GM19452 (cell line): ENCODE data around the gene MSANTD3.
"Not testable (repeated sequence)": the region's sequence is repeated elsewhere in the genome, so short reads cannot be mapped to it uniquely, and the experiment has no call there.

Experiments used
- ATAC-seq: cut with Tn5 transposase; IDR thresholded peaks from one replicate; pipeline ENCODE4 v1.9.1; 2021; ENCODE audit not compliant: unreplicated experiment

MSANTD3 gene

DNA sequence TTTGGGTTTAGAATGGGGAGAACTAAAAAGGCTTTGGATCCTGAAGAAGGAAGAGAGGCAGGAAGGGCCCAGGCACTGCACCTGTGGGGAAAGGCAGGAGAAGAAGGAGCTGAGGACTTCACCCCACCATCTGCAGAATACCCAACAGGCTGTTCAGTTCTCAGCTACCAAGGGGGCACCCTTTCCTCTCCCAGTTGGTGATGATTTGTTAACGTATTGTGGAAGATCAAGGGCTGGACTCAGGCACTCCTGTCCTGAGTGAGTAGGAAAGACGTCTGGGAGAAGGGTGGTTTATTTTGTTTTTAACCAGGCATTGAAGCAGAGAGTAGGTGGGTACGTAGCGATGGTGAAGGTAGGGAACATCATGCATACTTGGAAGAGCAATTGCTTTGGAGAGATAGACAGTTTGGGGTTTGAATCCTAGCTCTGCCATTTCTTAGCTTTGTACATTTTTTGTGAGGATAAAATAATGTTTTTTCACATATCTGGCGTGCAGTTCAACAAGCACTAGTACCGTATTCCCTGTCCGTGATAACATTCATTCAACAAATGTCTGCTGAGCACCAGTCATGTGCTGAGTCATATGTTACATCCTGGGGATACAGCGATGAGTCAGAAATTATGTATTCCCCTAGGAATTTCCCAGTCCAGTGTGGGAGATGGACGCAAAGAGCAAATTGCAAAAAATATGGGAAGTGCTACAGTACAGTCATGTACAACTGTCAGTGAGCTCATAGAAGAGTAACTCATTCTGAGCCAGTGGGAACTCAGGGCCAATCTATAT, 2.1 kb downstream of the MSANTD3 start:
- ATAC-seq = no peak

DNA sequence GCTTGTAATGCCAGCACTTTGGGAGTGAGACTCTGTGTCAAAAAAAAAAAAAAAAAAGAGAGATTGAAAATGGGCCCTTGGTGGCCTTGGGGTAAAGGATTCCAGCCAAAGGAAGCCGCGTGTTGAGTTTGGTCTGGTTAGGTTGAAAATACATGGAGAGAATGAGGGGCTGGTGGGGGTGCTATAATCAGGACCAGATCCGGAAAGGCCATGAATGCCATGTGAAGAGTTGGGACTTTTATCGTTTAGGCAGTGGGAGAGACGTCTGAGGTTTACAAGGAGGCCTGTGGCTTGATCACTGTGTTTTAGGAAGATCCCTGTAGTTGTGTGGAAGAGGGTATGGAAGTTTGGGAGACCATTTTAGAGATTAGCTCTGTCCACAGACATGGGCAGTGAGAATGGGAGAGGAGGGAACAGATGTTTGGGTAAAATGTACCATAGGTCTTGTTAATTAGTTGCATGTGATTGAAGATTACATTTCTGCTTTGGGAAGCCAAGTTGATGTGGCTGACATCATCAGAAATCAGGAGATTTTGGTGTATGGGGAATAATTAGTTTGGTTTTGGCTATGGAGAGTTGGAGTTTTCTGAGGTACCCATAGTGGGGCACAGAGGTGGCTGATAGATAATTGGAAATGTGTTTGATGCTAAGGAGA, 3.5 kb downstream of the MSANTD3 start:
- ATAC-seq = no peak

DNA sequence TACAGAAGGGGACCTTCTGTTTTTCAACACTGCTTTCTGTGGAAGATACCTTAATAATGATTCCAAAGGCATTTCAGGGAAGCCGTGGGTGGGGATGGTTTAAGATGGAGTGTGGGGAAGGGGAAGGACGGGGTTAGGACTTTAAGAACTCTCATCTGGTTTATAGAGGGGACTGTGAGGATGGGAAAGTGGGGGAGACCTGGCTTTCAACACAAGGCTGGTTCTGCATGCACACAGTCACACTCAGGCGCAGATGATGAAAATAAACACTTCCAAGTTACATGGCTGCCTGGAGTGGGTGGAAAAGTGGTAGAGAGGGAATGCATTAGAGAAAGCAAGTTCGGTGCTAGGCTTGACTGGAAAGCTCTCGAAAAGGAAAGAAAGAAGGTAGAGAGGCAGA, 4.9 kb downstream of the MSANTD3 start:
- no peak for ATAC-seq

DNA sequence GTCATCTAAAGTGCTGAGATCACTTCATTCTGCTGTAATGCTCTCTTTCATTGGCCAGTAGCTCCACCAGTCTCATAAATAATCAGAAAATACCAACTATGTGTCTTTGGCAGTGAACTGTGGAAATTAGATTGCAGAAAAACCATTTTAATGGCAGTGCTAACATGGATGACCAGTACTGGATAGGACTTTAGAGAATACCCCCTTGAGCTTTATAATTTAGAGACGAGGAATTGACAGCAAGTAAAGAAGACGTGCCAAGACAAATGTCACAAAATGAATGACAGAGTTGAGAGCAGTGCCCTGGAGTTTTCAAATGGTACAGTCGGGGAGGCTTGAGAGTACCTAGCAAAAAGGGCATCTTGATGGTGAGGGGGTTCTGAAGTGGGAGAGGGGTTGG, 5.8 kb downstream of the MSANTD3 start:
- no peak for ATAC-seq

DNA sequence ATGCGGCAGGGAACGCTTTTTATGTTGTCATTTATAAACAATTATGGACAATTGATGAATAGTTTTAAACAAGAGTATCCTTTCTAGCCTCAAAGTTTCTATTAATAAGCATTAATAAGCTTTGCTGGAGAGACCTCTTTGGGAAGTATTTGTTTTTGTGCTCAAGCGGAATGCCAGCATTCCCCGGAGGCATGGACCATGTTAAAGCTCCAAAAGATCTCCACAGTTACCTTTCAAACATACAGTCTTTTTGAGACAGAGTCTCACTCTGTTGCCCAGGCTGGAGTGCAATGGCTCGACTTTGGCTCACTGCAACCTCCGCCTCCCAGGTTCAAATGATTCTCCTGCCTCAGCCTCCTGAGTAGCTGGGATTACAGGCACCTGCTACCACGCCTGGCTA, 9.6 kb downstream of the MSANTD3 start:
- ATAC-seq = no peak

DNA sequence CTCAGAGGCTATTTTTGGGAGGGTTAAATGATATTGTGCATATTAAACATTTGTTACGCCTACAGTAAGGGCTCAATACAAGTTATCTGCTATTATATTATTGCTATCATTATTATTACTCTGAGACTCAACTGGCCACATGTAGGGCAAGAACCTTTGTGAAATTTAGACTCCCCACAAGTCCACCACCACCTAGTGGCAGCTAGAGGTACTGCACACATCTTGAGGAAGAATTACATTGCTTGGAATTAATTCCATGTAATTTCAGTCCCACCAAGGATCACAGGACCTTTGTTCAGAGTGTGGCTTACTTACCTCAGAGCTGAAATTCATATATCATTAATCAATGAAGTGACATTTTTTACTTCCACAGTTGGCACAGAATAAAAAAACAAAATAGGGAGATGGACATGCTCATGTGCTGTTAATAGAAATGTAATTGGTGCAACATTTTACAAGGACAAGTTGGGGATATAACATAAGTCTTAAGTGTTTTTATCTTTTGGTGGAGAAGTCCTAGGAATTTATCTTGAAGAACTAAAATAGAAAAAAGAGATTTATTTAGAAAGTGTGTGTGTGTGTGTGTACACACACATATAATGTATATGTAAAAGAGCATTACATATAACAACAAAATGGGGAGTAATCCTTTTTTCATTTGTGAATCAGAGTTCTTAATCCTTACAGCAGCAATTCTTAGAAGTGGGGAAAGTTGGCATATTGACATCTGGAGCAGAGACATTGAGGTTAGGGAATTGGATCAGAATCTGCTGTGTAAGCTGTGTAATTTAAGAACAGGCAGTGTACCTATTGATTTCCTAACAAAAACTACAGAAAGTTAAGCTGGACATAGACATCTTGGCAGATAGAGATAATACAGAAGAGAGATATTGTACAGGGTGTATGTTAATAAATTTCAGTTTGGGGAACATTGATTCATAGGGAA, 11.2 kb downstream of the MSANTD3 start:
- ATAC-seq = no peak

DNA sequence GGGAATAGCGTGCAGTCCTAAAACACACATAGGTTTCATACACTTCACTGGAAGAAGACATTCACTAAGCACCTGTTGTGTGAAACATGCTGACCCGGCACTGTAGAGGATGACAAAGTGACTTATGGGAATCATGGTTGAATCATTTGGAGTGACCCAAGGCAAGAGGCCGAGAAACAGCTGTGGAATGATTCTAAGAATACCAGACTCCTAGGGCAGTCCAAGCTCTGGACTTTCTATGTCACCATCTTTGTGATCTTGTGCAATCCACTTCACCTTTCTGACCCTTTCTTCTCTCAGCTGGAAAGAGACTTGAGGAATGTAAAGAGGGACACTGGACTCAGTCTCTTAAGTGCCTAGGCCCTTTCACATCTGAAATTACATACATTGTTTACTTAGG, 13.1 kb downstream of the MSANTD3 start:
- no peak for ATAC-seq

DNA sequence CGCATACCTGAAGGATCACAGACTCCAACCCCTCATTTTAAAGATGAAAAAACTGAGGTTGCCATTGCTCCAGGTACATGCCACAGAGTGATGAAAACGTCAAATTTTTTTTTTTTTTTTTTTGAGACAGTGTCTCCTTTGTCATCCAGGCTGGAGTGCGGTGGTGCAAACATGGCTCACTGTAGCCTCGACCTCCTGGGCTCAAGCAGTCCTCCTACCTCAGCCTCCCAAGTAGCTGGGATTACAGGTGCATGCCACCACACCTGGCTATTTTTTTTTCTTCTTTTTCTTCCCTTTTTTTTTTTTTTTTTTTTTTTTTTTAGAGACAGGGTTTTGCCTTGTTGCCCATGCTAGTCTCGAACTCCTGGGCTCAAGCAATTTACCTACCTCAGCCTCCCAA, 13.5 kb downstream of the MSANTD3 start:
- ATAC-seq = not testable (repeated sequence)

DNA sequence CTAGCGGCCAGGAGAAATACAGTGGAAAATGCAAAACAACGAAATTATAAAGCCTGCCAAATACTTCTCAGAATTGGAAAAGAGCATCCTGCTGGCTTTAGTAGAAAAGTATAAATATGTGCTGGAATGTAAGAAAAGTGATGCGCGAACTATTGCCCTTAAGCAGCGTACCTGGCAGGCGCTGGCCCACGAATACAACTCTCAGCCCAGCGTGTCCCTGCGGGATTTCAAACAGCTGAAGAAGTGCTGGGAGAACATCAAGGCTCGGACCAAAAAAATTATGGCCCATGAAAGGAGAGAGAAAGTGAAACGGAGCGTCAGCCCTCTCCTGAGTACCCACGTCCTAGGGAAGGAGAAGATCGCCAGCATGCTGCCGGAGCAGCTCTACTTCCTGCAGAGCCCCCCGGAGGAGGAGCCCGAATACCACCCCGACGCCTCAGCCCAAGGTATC, 15.0 kb downstream of the MSANTD3 start:
- ATAC-seq = no peak

DNA sequence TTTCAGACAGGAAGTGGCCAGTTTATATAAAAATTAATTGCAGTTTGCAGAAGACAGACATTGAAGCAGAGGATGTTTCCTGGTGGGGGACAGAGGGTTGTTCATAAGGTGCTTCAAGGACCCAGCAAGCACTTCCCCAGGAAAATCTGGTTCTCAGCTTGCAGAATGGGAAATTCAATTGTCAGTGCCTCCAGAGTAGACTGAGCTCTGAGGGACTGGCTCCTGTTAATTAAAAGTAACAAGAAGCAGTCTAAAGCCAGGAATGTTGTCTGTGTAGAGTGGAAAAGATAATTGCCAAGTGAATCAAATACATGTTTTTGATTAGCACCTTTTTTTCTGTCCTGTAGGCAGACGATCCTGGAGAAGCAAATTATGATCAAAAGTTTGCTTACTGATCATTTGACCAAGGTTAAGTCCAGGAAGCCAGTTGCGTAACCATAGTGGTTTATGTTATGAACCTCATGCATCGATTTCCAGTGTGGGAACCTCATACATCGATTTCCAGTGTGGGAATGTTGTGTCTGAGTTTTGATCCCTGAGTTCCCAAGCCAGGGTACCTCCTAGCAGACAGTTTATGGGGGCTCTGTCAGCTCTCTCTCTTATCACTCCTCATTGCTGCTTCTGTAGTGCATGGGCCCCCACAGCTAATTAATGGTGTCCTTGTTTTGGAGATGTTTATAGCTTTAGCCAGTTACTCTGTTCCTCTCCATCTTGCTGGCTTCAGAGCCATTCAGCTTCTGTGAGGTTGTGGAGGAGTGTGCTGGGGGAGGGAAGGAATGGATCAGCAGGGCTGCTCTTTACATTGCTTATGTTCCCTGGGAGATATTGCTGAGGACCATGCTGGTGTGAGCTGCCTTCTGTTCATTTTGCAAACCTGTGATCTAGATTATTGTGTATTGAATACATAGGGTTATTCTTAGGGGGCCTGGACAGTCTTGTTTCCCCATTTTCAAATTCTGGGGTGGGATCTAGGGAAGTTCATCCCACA, 17.1 kb downstream of the MSANTD3 start:
- no peak for ATAC-seq

DNA sequence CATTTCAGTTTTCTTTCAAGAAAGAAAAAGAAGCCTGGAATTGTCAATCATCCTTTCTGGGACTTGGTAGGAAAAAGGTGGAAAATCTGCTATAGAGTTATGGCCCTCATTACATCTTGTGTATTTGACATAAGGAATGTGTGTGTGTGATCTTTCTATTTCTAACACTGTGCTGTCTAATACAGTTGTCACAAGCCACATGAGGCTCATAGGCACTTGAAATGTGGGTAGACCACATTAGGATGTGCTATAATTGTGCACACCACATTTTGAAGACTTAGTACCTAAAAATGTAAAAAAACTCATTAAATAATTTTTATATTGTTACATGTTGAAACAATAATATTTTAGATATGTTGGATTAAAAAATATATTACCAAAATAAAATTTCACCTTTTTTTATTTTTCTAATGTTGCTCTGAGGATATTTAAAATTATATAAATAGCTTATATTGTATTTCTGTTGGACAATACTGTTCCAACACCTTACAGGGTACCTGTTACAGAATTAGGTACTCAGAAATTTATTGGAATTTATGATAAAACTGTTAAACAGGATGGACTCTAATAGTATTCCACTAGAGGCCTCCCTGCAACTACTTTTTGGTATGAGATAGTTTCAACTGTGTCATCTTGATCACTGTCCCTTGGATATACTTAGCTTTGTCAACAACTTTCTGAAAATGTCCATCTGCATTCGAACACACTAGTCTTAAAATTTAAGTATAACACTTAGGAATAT, 18.4 kb downstream of the MSANTD3 start:
- ATAC-seq = no peak

DNA sequence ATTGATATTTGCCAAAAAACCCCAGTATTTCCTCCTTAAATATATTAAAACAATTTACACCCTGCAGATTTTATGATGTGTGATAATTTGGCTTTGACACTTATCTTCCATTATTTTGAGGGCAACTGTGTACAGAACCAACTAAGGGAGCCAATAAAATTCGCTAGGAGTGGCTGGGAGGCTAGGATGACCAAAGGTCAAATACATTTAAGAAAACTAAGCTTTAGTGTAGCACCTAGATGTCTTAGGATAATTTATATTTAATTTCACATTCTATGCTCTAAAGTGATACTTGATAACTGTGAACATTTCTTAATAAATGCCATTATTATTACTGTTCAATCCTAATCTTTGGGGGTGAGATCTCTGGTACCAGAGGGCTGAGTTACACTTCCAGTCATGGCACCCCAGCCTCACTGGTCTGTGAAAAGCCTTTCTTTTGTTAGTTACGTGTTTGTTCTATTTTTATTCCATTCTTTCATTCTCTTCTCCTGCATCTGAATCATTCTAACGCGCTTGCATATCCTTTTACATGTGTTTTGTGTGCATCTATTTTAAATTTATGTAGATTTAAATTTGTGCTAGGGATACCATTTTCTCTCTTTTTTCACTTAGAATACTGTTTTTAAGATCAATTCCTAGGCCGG, 19.1 kb downstream of the MSANTD3 start:
- ATAC-seq = no peak

DNA sequence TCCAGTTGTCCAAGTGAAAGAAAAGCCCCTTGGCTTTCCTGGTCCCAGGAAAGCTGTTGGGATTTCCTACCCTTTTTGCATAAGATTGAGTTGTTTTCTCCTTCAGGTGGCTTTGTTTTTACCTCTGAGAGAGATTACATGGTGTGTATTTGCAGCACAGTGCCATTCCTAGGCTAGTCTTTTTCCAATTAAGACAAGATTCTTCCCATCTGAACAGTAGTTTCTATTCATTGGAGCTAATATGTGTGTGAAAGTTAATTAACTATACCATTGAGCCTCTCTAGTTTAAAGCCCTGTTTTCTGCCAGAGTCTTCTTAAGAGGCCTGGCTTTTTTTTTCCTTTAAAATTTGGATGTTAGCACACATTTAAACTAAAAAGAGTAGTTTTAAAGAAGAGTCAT, 20.1 kb downstream of the MSANTD3 start:
- no peak for ATAC-seq

DNA sequence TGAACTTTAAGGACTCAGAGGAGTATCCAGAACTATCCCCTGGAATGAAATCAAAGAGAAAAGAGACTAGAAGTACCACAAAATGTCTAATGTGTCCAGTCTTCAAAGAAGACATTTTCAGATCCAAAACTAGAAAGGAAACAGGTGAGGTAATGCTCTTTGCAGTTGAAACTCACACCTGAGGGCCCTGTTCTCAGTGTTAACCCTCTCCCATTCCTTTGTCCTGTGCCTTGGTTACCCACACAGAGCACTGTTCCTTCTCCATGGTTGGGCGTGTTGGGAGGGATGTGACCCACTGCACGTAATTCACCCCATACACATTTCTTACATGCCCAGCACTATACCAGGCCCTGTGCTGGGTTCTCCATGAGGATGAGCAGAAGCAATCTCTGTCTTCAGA, 21.3 kb downstream of the MSANTD3 start:
- ATAC-seq = no peak

DNA sequence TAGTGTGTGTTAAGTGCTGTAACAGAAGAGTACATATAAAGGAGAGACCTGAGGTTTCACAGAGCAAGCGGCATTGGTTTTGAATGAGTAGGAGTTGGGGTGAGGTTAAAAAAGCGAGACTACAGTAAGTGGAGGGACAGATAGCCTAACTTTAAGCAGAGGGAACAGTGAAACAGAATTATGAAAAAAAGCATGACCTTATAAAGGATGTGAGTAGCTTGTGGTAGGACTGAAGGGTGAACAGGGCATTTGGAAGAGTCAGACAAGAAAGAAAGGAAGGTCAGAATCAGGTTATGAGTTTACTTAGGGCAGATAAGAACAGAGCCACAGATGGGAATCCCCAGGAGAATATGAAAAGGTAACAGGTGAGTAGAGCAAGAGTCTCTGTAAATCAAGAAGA, 22.5 kb downstream of the MSANTD3 start:
- peak; percentile 72 for ATAC-seq

DNA sequence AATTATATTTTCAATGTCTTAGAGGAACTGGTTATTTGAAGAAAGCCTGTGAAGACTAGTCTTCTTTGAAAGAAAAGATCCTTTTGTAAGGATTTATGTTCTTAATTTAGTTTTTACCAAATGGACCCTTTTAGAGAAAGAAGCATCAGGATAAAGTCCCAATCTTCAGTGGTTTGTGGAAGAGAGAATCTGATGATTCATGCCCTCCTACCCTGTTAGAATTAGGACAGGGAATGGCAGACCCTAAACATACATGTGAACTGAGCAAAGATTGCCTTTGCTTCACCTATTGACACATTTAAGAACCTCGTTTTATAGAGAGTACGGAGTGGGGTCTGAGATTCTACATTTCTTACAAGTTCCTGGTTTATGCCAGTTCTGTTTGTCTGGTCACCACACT, 26.0 kb downstream of the MSANTD3 start:
- no peak for ATAC-seq

DNA sequence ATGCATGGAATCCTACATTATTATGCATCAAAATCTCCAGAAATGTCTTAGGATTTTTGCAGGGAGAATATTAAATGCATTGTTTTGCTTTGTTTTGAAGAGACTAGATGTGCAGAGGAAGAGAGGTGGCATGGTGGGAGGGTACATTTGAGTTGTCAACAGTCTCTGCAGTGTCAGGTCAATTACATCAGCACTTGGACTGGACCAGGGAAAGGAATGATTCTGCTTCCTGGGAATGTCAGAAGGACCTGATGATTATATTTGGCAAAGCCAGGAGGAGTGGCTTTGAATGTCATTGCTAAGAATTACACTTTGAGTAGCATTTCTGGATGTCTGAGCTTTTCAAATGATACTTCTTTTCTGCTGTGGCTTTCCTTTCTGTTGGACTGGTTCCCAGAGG, 28.5 kb downstream of the MSANTD3 start:
- no peak for ATAC-seq

DNA sequence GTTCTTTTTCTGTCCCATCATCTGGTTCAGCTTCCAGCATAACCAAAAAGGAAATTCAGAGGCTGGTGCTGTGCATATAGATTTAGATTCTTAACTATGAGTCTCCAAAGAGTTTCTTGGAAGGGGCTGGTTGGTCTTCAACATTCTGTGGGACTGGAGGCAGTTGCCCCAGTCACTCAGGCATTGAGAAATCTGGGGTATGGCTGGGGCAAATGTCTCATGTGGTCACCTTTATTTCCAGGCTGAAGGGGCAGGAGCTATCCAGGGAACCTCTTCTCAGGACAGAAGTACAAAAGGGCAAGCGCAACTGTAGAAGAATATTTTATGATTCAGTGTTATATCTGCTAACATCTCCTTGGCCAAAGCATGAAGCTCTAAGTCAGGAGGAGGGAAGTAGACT, 30.6 kb downstream of the MSANTD3 start:
- ATAC-seq = no peak

DNA sequence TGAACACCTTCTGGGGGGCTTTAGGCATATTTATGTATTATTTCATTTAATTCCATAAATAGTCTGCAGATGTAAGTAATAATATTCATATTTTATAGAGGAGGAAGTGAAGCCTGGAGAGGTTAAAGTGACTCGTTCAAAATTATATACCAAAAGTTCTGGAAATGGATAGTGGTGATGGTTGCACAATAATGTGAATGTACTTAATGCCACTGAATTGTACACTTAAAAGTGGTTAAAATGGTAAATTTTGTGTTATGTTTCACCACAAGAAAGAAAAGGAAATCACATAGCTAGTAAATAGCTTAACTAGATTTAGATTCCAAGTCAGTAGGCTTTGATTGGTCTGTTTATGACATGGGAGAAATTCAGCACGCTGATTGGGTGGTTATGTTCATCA, 33.0 kb downstream of the MSANTD3 start:
- ATAC-seq = no peak
